Smooth muscle cell of the brain vasculature (primary cell): ENCODE data around the gene CREB3.

ENCODE experiments used
- DNase-seq: peaks from one replicate; pipeline ENCODE4 v3.0.0-alpha.2; 2012; ENCODE audit warnings: low read depth, low spot score

Gene CREB3

GRCh38 chr9:35776018-35776417 is 43.6 kb downstream of the CREB3 start:
- DNase-seq, result no peak

GRCh38 chr9:35778496-35778895 is 46.0 kb downstream of the CREB3 start:
- DNase-seq, result no peak

- DNase-seq, result no peak
These were observed 48.6 kb downstream of the CREB3 start for GRCh38 chr9:35781066-35781465.

- DNase-seq, result no peak
These were observed 51.0 kb downstream of the CREB3 start for GRCh38 chr9:35783418-35783817.
